ENCODE measurements around the gene TM6SF1. TPM values are rescaled to one million over a fixed set of nuclear protein-coding genes. Genes with fewer than 3 reads are reported as not detected.

TM6SF1 gene
- total RNA-seq, 1 experiment from 2014 or later = not detected

DNA sequence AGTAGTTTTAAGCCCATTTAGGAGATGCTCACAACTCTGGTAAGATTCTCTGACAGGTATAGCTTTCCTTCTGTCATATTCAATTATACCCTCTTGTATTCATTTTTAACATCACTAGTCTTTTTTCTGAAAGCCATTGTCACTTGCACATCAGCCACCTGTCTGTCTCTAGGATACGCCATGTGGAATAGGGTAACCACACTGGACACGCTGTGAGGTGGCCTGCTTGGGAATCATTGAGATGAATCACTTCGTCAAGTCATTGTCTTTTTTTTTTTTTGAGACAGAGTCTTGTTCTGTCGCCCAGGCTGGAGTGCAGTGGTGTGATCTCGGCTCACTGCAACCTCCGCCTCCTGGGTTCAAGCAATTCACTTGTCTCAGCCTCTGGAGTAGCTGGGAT, 7.4 kb downstream of the TM6SF1 start:
- Histone ChIP-seq H3K36me3 (ENCODE audit: insufficient read depth, low read length) (no peaks in the 10 kb centered on the region), H3K27me3 (ENCODE audit: low read length) (no peaks in the 10 kb centered on the region), H3K4me1 (ENCODE audit: low read length) (no peaks in the 10 kb centered on the region), H2AFZ (ENCODE audit: low read length) (no peak overlapping the region), H3K9ac (ENCODE audit: low read length) (no peak overlapping the region), H3K79me2 (ENCODE audit: low read length) (no peaks in the 10 kb centered on the region), H4K20me1 (ENCODE audit: insufficient read depth, low read depth, low read length) (no peaks in the 10 kb centered on the region), H3K27ac (ENCODE audit: low read length) (no peak overlapping the region), H3K9me3 (ENCODE audit: low read length) (no peaks in the 10 kb centered on the region), H3K4me3 (ENCODE audit: low read length) (no peak overlapping the region), H3K4me2 (ENCODE audit: low read depth, low read length, poor library complexity, severe bottlenecking) (no peak overlapping the region), H3K9me2 (replicated peaks; ENCODE audit: insufficient read depth, low read length) (no peaks in the 10 kb centered on the region)
- DNase-seq = no peak

DNA sequence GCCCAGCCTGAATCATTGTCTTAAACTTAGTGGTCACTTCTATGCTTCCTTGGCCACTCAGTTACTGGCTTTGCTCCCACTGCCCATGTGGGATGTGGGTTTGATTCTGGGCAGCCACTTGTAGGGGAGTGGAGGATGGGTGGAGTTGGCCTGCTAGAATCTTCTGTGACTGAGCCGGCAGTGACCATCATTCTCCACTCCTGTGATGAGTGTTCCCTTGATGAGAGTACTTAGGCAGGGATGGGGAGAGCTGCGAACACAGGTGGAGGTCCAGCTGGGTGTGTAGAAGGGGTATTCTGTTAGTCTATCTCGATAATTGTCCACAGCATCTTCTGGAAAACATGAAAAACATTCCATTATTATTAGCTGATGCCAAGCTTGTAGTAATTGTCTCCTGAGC, 8.0 kb downstream of the TM6SF1 start:
- H3K9ac ChIP-seq (ENCODE audit: low read length) = no peak overlapping the region
- no peak overlapping the region for H2AFZ ChIP-seq (ENCODE audit: low read length)
- H3K27me3 ChIP-seq (ENCODE audit: low read length) = no peaks in the 10 kb centered on the region
- no peaks in the 10 kb centered on the region for H4K20me1 ChIP-seq (ENCODE audit: insufficient read depth, low read depth, low read length)
- no peaks in the 10 kb centered on the region for H3K9me3 ChIP-seq (ENCODE audit: low read length)
- H3K4me1 ChIP-seq (ENCODE audit: low read length) = no peaks in the 10 kb centered on the region
- no peak overlapping the region for H3K4me2 ChIP-seq (ENCODE audit: low read depth, low read length, poor library complexity, severe bottlenecking)
- no peaks in the 10 kb centered on the region for H3K79me2 ChIP-seq (ENCODE audit: low read length)
- H3K9me2 ChIP-seq (replicated peaks; ENCODE audit: insufficient read depth, low read length) = no peaks in the 10 kb centered on the region
- H3K4me3 ChIP-seq (ENCODE audit: low read length) = no peak overlapping the region
- DNase-seq = no peak
- H3K36me3 ChIP-seq (ENCODE audit: insufficient read depth, low read length) = no peaks in the 10 kb centered on the region
- no peak overlapping the region for H3K27ac ChIP-seq (ENCODE audit: low read length)

DNA sequence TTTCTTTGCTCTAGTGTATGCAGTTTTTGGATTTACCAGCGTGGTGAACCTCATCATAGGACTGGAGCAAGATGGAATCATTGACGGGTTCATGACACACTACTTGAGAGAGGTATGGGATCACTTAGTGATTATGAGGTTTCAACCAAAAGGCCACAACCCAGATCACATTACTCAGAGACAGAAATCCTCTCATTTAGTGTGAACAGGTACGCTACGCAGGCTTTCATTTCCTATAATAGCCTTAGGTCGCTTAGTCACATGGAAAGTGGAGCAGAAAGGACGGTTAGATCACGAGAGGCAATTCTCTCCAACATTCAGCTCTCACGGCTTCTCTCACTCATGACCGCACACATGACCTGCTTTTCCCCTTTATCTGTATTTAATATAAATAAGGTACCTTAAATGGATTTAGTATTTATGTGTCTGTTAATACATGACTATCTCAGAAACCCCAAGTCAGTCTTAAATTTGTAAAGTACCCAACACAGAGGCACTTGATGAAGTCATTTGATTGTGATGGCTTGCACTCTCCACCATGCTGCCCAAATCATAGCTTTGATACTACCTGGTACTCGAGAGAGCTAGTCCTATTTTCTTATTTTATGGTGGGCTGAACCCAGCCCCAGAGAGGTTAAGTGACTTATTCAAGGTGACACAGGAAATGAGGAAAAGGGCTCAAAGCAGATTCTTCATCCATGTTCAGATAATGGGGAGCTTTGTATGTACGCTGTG, 8.6 kb downstream of the TM6SF1 start:
- no peak overlapping the region for H2AFZ ChIP-seq (ENCODE audit: low read length)
- H3K9me2 ChIP-seq (replicated peaks; ENCODE audit: insufficient read depth, low read length) = no peaks in the 10 kb centered on the region
- no peak overlapping the region for H3K4me2 ChIP-seq (ENCODE audit: low read depth, low read length, poor library complexity, severe bottlenecking)
- H3K9ac ChIP-seq (ENCODE audit: low read length) = no peak overlapping the region
- H3K27me3 ChIP-seq (ENCODE audit: low read length) = no peaks in the 10 kb centered on the region
- no peaks in the 10 kb centered on the region for H3K9me3 ChIP-seq (ENCODE audit: low read length)
- no peaks in the 10 kb centered on the region for H3K36me3 ChIP-seq (ENCODE audit: insufficient read depth, low read length)
- no peak for DNase-seq
- no peaks in the 10 kb centered on the region for H3K4me1 ChIP-seq (ENCODE audit: low read length)
- H3K79me2 ChIP-seq (ENCODE audit: low read length) = no peaks in the 10 kb centered on the region
- H4K20me1 ChIP-seq (ENCODE audit: insufficient read depth, low read depth, low read length) = no peaks in the 10 kb centered on the region
- no peak overlapping the region for H3K27ac ChIP-seq (ENCODE audit: low read length)
- H3K4me3 ChIP-seq (ENCODE audit: low read length) = no peak overlapping the region

DNA sequence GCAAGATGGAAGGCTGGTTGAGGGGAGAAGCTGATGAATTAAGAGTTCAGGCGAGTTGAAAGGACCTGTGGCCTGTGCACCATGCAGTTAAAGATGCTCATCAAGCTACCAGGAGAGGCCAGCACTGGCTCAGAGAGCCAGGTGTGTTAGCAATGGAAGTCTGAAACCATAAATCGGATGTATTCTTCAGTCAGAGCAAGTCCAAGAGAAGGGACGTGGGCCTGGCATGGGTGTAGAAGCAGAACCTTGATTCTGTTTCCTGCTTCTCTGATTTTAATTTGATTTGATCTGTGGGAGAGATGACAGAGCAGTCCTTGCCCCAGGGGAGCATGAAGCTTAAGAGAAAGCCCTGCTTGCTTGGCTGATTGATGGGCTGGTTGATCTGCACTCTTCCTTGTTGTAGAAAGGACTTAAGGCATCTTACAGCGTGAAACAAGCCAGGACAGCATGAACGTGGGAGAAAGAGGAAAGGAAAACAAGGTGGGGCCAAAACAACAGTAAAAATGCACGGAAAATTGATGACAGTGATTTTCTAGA, 10.9 kb downstream of the TM6SF1 start:
- Histone ChIP-seq H4K20me1 (ENCODE audit: insufficient read depth, low read depth, low read length) (no peaks in the 10 kb centered on the region), H3K4me2 (ENCODE audit: low read depth, low read length, poor library complexity, severe bottlenecking) (no peak overlapping the region), H3K9me2 (replicated peaks; ENCODE audit: insufficient read depth, low read length) (no peaks in the 10 kb centered on the region), H3K4me3 (ENCODE audit: low read length) (no peak overlapping the region), H3K4me1 (ENCODE audit: low read length) (no peaks in the 10 kb centered on the region), H3K27me3 (ENCODE audit: low read length) (no peaks in the 10 kb centered on the region), H3K27ac (ENCODE audit: low read length) (no peak overlapping the region), H3K36me3 (ENCODE audit: insufficient read depth, low read length) (no peaks in the 10 kb centered on the region), H2AFZ (ENCODE audit: low read length) (no peak overlapping the region), H3K9me3 (ENCODE audit: low read length) (no peaks in the 10 kb centered on the region), H3K79me2 (ENCODE audit: low read length) (no peaks in the 10 kb centered on the region), H3K9ac (ENCODE audit: low read length) (no peak overlapping the region)
- no peak for DNase-seq

DNA sequence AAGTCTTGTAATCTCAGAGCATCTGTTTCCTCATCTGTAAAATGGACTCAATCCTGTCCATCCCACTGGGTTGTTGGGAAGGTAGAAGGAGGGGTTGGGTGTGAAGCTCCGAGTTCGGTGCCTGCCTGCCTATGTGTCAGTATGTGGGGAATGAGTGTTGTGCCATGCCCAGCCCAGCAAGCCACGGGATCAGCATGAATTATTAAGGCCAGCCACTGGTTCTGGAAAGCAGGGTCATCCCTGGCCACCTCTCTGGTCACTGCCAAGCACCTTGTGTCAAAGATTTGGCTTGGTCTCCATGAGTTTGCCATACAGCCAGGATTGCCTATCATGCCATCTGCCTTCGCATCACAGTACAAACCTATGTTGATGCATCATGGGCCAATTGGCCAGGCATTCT, 11.5 kb downstream of the TM6SF1 start:
- Histone ChIP-seq H3K4me3 (ENCODE audit: low read length) (no peak overlapping the region), H3K27me3 (ENCODE audit: low read length) (no peaks in the 10 kb centered on the region), H3K4me2 (ENCODE audit: low read depth, low read length, poor library complexity, severe bottlenecking) (no peak overlapping the region), H3K9ac (ENCODE audit: low read length) (no peak overlapping the region), H3K27ac (ENCODE audit: low read length) (no peak overlapping the region), H3K36me3 (ENCODE audit: insufficient read depth, low read length) (no peaks in the 10 kb centered on the region), H3K9me3 (ENCODE audit: low read length) (no peaks in the 10 kb centered on the region), H3K4me1 (ENCODE audit: low read length) (no peaks in the 10 kb centered on the region), H3K79me2 (ENCODE audit: low read length) (no peaks in the 10 kb centered on the region), H3K9me2 (replicated peaks; ENCODE audit: insufficient read depth, low read length) (no peaks in the 10 kb centered on the region), H2AFZ (ENCODE audit: low read length) (no peak overlapping the region), H4K20me1 (ENCODE audit: insufficient read depth, low read depth, low read length) (no peaks in the 10 kb centered on the region)
- DNase-seq = no peak

DNA sequence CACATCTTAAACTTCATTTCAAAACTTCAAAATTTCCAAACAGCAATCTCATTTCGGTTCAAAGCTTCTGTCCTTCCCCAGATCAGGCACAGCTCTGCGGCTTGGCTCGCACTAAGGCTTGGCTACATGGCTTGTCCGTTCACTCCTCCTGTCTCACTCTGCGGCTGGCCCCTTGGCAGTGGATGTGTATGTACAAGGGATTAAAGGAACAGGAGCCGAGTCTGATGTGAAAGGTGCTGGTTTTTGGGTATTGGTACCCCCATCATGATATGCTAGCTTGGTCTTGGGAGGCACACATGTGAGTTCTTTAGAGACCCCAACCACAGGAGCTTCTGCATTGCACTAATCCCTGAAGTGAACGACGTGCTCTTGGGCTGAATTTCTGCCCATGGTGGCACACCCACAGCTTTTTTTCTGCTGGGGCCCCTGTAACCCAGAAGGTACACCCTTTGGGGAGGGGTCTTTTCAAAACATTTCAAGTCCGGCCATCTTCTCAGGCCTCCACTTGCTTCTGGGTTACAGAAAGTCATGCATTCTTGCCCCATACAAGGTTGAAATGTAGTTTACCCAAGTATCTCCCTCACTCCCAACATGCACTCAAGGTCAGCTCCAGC, 12.6 kb downstream of the TM6SF1 start:
- Histone ChIP-seq H3K4me3 (ENCODE audit: low read length) (no peak overlapping the region), H3K4me2 (ENCODE audit: low read depth, low read length, poor library complexity, severe bottlenecking) (no peak overlapping the region), H3K27ac (ENCODE audit: low read length) (no peak overlapping the region), H3K27me3 (ENCODE audit: low read length) (no peaks in the 10 kb centered on the region), H3K36me3 (ENCODE audit: insufficient read depth, low read length) (no peaks in the 10 kb centered on the region), H3K9me2 (replicated peaks; ENCODE audit: insufficient read depth, low read length) (no peaks in the 10 kb centered on the region), H3K9me3 (ENCODE audit: low read length) (no peaks in the 10 kb centered on the region), H3K9ac (ENCODE audit: low read length) (no peak overlapping the region), H3K4me1 (ENCODE audit: low read length) (no peaks in the 10 kb centered on the region), H3K79me2 (ENCODE audit: low read length) (no peaks in the 10 kb centered on the region), H4K20me1 (ENCODE audit: insufficient read depth, low read depth, low read length) (no peaks in the 10 kb centered on the region), H2AFZ (ENCODE audit: low read length) (no peak overlapping the region)
- no peak for DNase-seq

DNA sequence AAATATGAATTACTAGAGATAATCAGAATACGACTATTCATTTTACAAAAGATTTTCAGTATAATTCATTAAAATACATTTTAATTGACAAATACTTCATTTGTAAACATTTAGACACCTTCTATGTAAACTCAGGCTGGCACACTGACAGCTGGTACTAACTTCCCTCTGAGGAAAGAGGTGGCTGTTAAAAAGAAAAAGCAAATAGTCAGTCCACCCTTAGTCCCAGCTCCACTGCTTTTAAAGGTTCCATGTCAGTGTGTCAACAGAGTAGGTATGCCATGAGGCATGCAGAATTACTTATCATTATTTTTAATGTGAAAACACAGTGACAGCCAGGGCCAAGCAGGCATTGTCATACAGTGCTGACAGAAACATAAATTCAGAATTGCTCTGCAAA, 16.1 kb downstream of the TM6SF1 start:
- no peaks in the 10 kb centered on the region for H3K4me1 ChIP-seq (ENCODE audit: low read length)

DNA sequence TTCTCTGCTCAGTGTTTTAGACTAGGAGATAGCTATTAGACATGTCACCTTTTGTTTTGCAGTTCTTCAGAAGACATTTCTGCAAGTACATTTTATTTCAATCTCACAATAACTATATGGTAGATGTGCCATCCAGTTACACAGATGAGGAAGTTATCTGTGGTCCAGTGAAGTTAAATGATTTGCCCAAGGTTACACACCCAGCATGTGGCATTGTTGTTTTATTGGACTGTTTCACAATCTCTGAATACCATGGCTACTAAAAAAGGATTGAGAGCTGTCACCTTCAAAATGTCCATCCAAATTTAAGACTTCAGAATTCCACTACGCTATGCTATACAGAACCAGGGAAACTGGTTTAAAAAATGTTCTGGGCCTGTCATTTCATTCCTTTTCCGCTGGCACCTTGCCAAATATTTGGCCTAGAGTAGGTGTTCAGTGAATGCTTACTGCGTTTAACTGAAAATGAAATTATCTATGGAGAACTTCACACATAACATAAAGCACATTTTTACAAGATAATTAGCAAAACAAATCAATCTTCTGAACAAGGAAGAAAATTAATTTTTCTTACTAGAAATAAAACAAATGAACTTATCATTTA, 20.2 kb downstream of the TM6SF1 start:
- no peaks in the 10 kb centered on the region for H3K27me3 ChIP-seq (ENCODE audit: low read length)
- H3K27ac ChIP-seq (ENCODE audit: low read length) = no peak overlapping the region
- no peaks in the 10 kb centered on the region for H4K20me1 ChIP-seq (ENCODE audit: insufficient read depth, low read depth, low read length)
- no peaks in the 10 kb centered on the region for H3K4me1 ChIP-seq (ENCODE audit: low read length)
- no peaks in the 10 kb centered on the region for H3K79me2 ChIP-seq (ENCODE audit: low read length)
- H3K9ac ChIP-seq (ENCODE audit: low read length) = no peak overlapping the region
- no peak overlapping the region for H3K4me3 ChIP-seq (ENCODE audit: low read length)
- H3K9me3 ChIP-seq (ENCODE audit: low read length) = no peaks in the 10 kb centered on the region
- H3K9me2 ChIP-seq (replicated peaks; ENCODE audit: insufficient read depth, low read length) = no peaks in the 10 kb centered on the region
- no peak overlapping the region for H3K4me2 ChIP-seq (ENCODE audit: low read depth, low read length, poor library complexity, severe bottlenecking)
- H3K36me3 ChIP-seq (ENCODE audit: insufficient read depth, low read length) = no peaks in the 10 kb centered on the region
- H2AFZ ChIP-seq (ENCODE audit: low read length) = no peak overlapping the region
- no peak for DNase-seq

More for the DNA sequence above, 16.1 kb downstream of the TM6SF1 start:
- Histone ChIP-seq H3K9ac (ENCODE audit: low read length) (no peak overlapping the region), H3K36me3 (ENCODE audit: insufficient read depth, low read length) (no peaks in the 10 kb centered on the region), H4K20me1 (ENCODE audit: insufficient read depth, low read depth, low read length) (no peaks in the 10 kb centered on the region), H3K9me2 (replicated peaks; ENCODE audit: insufficient read depth, low read length) (no peaks in the 10 kb centered on the region), H3K4me3 (ENCODE audit: low read length) (no peak overlapping the region), H3K4me2 (ENCODE audit: low read depth, low read length, poor library complexity, severe bottlenecking) (no peak overlapping the region), H3K79me2 (ENCODE audit: low read length) (no peaks in the 10 kb centered on the region), H3K27me3 (ENCODE audit: low read length) (no peaks in the 10 kb centered on the region), H2AFZ (ENCODE audit: low read length) (no peak overlapping the region), H3K27ac (ENCODE audit: low read length) (no peak overlapping the region), H3K9me3 (ENCODE audit: low read length) (no peaks in the 10 kb centered on the region)
- no peak for DNase-seq

Data from Karpas-422 (cell line).